ENCODE data around the gene OSBPL6.

Gene OSBPL6

GRCh38 chr2:178241844-178242551 is 47.7 kb downstream of the OSBPL6 start:
- DNase-seq (ENCODE audit: low spot score): peak; percentile 70

GRCh38 chr2:178242552-178242883 is 48.2 kb downstream of the OSBPL6 start:
- DNase-seq (ENCODE audit: low spot score): no peak

GRCh38 chr2:178243961-178244360 is 49.6 kb downstream of the OSBPL6 start:
- no peak for DNase-seq (ENCODE audit: low spot score)

DNA sequence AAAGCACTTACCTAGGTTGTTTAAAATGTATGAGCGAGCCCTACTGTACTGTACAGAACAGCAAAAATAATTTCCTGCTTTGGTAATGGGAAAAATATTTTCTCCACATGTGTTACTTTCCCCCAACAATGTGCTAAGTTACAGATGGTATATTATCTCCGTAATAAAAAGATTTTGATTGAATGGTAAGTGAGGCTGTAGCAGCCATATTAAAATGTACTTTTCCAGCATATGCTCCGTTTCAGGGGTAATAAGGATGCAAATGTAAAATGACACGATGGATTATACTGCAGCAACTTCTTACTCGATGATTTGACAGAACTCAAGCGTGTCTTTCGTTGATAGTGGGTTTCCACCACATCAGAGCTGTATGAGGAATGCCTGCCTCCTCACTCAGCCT is 50.5 kb downstream of the OSBPL6 start:
- no peak for DNase-seq (ENCODE audit: low spot score)

DNA sequence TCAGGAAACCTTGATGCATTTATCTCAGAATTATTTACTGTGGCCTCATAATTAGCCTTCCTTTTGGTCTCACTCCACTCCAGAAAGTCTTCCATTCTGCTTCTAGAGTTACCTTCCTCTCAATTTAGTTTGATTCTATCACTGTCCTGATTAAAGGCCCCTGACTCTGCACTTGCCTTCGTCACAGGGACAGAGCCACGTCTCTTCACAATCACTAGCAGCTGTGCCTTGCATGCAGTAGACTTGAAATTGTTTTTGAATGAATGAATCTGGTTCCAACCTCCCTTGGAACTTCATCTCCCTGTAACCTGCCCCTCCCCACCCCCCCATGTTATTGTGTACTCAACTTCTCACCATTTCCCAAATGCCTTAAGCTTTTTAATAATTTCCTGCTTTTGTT is 52.4 kb downstream of the OSBPL6 start:
- no peak for DNase-seq (ENCODE audit: low spot score)

- no peak for DNase-seq (ENCODE audit: low spot score)
Observed at GRCh38 chr2:178247250-178247649, 52.9 kb downstream of the OSBPL6 start.

DNA sequence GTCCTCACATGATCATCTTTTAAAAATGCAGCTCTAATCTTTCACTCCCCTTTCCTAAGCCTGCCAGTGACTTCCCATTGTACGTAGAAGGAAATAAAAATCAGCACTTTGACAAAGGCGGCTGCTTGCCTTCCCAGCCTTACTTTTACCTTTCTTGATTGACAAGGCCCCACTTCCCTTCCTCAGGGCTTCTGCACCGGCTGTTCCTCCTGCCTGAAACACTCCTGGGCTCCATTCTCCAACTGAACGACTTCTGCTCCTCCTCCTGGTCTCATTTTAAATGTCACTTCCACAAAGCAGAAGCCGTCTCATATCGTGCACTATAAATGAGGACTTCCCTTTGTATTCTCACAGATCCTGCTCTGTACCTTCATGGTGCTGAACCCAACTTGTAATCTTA is 56.1 kb downstream of the OSBPL6 start:
- no peak for DNase-seq (ENCODE audit: low spot score)

DNA sequence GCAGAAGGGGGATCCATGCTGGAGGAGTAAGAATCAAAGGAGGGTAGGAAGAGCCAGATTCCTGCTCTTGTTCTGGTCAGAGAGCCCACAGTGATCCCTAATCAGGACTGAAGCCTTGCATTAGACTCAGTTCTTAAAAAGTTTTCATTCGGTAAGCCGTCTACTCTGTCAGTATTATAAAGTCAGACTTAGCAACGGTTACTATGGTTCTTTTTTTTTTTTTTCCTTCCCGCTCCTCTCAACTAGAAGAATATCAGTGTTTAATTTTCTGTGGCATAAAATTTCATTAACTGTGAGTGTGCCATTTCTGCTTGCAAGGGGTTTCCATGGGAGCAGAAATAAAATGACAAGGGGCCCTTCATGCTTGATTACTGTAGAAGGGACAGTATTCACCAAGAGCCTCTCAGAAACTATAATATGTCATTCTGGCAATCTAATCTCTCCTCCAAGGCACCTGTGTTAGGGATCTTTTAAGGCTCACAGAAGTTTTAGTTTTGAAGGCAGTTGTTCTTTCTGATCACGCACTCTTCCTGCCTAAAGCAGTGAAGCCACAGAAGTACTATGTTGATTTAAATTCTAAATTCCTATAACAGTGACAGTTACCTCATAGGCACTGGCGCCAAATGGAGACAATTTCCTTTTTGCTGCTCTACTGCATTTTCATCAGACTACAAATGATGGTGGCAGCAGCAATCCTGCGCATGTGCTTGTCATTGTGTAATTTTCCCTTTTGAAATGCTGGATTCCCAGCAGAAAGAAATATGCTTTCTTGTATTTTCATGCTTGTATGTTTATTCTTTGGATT is 57.0 kb downstream of the OSBPL6 start:
- no peak for DNase-seq (ENCODE audit: low spot score)

- no peak for DNase-seq (ENCODE audit: low spot score)
Observed at GRCh38 chr2:178256382-178257042, 62.2 kb downstream of the OSBPL6 start.

DNA sequence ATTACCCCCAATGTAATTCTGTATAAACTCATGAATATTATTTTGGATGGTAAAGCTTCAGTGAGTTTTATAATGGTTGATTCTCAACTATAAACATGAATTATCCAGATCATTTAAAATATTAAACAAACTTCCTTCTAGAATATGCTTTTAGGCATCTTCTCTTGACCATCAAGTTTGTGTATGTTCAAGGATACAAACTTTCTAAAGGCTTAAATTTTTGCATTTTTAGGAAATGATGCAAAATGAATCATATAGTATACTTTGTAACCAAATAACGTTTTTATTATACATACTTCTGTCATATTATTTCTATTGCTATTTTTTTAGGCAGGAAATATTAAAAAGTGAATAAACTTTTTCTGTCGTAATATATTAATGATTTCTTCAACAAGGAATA is 62.8 kb downstream of the OSBPL6 start:
- no peak for DNase-seq (ENCODE audit: low spot score)

GRCh38 chr2:178258916-178259315 is 64.6 kb downstream of the OSBPL6 start:
- DNase-seq (ENCODE audit: low spot score): no peak

- no peak for DNase-seq (ENCODE audit: low spot score)
Observed at GRCh38 chr2:178263159-178263860, 69.0 kb downstream of the OSBPL6 start.

- DNase-seq (ENCODE audit: low spot score): no peak
Observed at GRCh38 chr2:178264211-178264610, 69.9 kb downstream of the OSBPL6 start.

DNA sequence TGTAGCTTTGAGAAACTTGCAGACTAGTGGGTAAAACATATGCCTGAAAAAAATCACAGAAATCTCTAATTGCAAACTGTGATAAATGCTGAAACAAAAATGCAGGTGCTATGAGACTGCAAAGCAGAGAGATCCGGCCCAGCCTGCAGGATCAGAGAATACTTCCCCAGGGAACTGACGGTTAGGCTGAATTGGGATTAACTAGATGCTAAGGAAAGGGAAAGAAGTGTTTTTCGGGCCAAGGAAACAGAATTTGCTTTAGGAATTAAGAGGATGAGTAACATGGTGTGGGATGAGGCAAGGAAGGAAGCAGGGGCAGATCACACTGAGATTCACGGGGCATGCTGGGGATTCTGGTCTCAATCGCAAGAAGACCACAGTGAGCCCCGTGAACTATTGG is 71.5 kb downstream of the OSBPL6 start:
- peak; percentile 77 for DNase-seq (ENCODE audit: low spot score)

- DNase-seq (ENCODE audit: low spot score): peak; percentile 38
Observed at GRCh38 chr2:178266445-178266844, 72.1 kb downstream of the OSBPL6 start.

GRCh38 chr2:178267660-178268059 is 73.3 kb downstream of the OSBPL6 start:
- no peak for DNase-seq (ENCODE audit: low spot score)

- no peak for DNase-seq (ENCODE audit: low spot score)
Observed at GRCh38 chr2:178268435-178268834, 74.1 kb downstream of the OSBPL6 start.

- no peak for DNase-seq (ENCODE audit: low spot score)
Observed at GRCh38 chr2:178269438-178270224, 75.3 kb downstream of the OSBPL6 start.

GRCh38 chr2:178270338-178270737 is 76.0 kb downstream of the OSBPL6 start:
- no peak for DNase-seq (ENCODE audit: low spot score)

DNA sequence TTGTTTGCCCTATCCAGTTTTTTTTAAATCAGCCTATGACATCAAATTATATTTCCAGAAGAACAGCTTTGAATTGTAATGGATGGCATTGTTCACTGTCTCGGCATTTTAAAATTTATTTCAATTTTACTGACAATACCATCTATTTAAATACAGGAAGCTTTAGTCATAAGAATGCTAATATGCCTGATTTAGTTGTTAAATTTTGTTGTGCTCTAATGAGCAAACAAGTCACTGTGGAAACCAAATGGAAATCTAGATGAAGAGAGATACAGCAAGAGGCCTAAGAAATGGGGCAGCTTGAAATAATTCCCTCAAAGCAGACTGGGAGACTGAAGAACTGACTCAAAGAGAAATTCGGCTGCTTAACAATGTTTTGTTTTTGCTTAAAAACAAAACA is 76.8 kb downstream of the OSBPL6 start:
- DNase-seq (ENCODE audit: low spot score): no peak

DNA sequence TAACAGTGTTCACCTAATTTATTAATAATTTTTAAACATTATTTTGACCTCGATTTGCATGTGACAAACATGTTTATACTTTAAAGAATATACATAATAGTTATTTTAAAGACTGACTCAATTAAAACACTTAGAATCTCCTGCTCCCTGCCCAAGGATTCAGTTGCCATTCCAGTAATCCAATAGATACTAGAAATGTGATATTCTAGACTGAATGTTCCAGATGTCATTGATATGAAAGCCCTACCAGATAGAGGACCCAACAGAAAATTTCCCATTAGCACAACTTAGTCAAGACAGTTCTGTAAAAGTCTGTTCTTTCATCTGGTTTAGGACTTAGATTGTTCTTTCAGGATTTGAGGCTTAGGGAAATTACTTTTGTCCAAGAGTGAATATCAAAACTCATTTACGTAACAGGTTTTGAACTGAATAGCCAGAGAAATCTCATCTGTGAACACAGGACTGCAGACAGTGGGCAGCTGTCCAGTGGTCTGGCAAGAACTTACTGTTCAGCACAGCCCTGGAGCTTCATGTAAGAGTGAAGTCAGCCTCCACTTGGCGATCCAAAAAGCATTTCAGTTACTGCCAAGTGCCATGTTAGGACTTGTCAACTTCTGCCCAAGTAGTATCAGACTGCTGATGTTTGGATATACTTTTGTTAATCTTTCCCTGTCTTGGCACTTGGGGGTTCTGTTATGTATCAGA is 77.5 kb downstream of the OSBPL6 start:
- DNase-seq (ENCODE audit: low spot score): no peak
